Fibroblast of lung (primary cell): ENCODE results near the gene TRAPPC14. TPM values are rescaled to one million over a fixed set of nuclear protein-coding genes. Genes with fewer than 3 reads are reported as not detected.

Source experiments
- DNase-seq, 2 donors: peaks; one replicate each; pipeline versions ENCODE4 v3.0.0 to v3.0.0-alpha.2; 2010; ENCODE audit warnings: low read depth in 2 of 2
- H2AFZ ChIP-seq: 2 replicates; pipeline ENCODE4 v1.5.1; 2012; ENCODE audit warnings: low read length, control low read depth, inconsistent platforms
- H3K27ac ChIP-seq: 2 replicates; pipeline ENCODE4 v1.5.1; 2011; ENCODE audit warnings: low read length, control low read depth; ENCODE audit not compliant: insufficient read depth
- H3K27me3 ChIP-seq: 2 replicates; pipeline ENCODE4 v1.5.1; 2011; ENCODE audit warnings: mild to moderate bottlenecking, low read length; ENCODE audit not compliant: control insufficient read depth, insufficient read depth
- H3K36me3 ChIP-seq: 2 replicates; pipeline ENCODE4 v1.5.1; 2011; ENCODE audit warnings: low read length; ENCODE audit not compliant: control insufficient read depth, insufficient read depth
- H3K4me1 ChIP-seq: 2 replicates; pipeline ENCODE4 v1.5.1; 2011; ENCODE audit warnings: low read length; ENCODE audit not compliant: control insufficient read depth, insufficient read depth; ENCODE audit errors: extremely low read depth
- H3K4me2 ChIP-seq: 2 replicates; pipeline ENCODE4 v1.5.1; 2011; ENCODE audit warnings: low read length, control low read depth; ENCODE audit not compliant: insufficient read depth; ENCODE audit errors: extremely low read depth
- H3K4me3 ChIP-seq, 4 experiments: fragments of 200-600 bp in 1 of 4; sonication (generic) in 1 of 4; replicated peaks in 1 of 4; 2 replicates each; pipeline ENCODE4 v1.5.1; 2011 to 2016; ENCODE audit warnings: low read length in 4 of 4, low read depth in 3 of 4, mild to moderate bottlenecking in 3 of 4, control low read depth in 2 of 4, inconsistent platforms in 1 of 4, mixed read lengths in 1 of 4; ENCODE audit not compliant: insufficient read depth in 1 of 4; ENCODE audit errors: control extremely low read depth in 1 of 4
- H3K79me2 ChIP-seq: 2 replicates; pipeline ENCODE4 v1.5.1; 2012; ENCODE audit warnings: mild to moderate bottlenecking, low read length, inconsistent platforms; ENCODE audit not compliant: control insufficient read depth, insufficient read depth
- H3K9ac ChIP-seq: 2 replicates; pipeline ENCODE4 v1.5.1; 2011; ENCODE audit warnings: mild to moderate bottlenecking, low read length, control low read depth; ENCODE audit not compliant: insufficient read depth
- H3K9me3 ChIP-seq: 2 replicates; pipeline ENCODE4 v1.5.1; 2012; ENCODE audit warnings: low read depth, low read length; ENCODE audit not compliant: control insufficient read depth, insufficient read depth
- H4K20me1 ChIP-seq: 2 replicates; pipeline ENCODE4 v1.5.1; 2011; ENCODE audit warnings: low read length; ENCODE audit not compliant: control insufficient read depth, insufficient read depth; ENCODE audit errors: extremely low read depth
- EZH2 ChIP-seq: IDR thresholded peaks from 2 replicates; pipeline ENCODE4 v1.5.1; 2012; ENCODE audit warnings: low read length, control low read depth, mild to moderate bottlenecking; ENCODE audit errors: missing control alignments
- polyA plus RNA-seq, 2 donors: library from polyadenylated mRNA; depleted of rRNA in 1 of 2; stranded (reverse) in 1 of 2; unstranded in 1 of 2; fragments of >200 nt; gene quantifications; 2 replicates each; pipeline ENCODE4 v1.2.1, GENCODE V29; 2011 to 2012; ENCODE audit warnings: missing spikeins in 1 of 2
- total RNA-seq: library from RNA; depleted of rRNA; stranded (reverse); fragments of >200 nt; gene quantifications from 2 replicates; pipeline ENCODE4 v1.2.1, GENCODE V29; 2014
- TF ChIP-seq, protein P1 (sequence below), 2 donors: IDR thresholded peaks in 1 of 2; conservative IDR thresholded peaks in 1 of 2; 1 replicate in 1 of 2; 2 replicates in 1 of 2; pipeline ENCODE4 v1.5.1; 2011 to 2012; ENCODE audit warnings: low read length in 2 of 2, control low read depth in 1 of 2, inconsistent platforms in 1 of 2, low read depth in 1 of 2, mild to moderate bottlenecking in 1 of 2

Gene TRAPPC14
- total and polyA plus RNA-seq, 2 donors (not counting 1 experiment from before 2014, with no cell fraction given), result 1.9 to 5.9 TPM

GRCh38 chr7:100126239-100126930 lies 32.1 kb downstream of the TRAPPC14 start:
- Histone ChIP-seq H3K4me3 (peak overlapping the region; percentile 71 to 95 (median 89)), H3K9me3 (no peaks in the 10 kb centered on the region), H3K4me2 (peak overlapping the region; percentile 90), H3K9ac (peak overlapping the region; percentile 92), H3K79me2 (peaks cover 3% of the 10 kb centered on the region), H3K4me1 (peaks cover 3% of the 10 kb centered on the region), H4K20me1 (no peaks in the 10 kb centered on the region), H3K27ac (peak overlapping the region; percentile 95), H3K27me3 (no peaks in the 10 kb centered on the region), H2AFZ (peak overlapping the region; percentile 96), H3K36me3 (peaks cover 3% of the 10 kb centered on the region)
- no peak for TF ChIP-seq EZH2
- TF ChIP-seq, protein P1, sequence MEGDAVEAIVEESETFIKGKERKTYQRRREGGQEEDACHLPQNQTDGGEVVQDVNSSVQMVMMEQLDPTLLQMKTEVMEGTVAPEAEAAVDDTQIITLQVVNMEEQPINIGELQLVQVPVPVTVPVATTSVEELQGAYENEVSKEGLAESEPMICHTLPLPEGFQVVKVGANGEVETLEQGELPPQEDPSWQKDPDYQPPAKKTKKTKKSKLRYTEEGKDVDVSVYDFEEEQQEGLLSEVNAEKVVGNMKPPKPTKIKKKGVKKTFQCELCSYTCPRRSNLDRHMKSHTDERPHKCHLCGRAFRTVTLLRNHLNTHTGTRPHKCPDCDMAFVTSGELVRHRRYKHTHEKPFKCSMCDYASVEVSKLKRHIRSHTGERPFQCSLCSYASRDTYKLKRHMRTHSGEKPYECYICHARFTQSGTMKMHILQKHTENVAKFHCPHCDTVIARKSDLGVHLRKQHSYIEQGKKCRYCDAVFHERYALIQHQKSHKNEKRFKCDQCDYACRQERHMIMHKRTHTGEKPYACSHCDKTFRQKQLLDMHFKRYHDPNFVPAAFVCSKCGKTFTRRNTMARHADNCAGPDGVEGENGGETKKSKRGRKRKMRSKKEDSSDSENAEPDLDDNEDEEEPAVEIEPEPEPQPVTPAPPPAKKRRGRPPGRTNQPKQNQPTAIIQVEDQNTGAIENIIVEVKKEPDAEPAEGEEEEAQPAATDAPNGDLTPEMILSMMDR (conservative IDR thresholded peaks at IDR 0.05 in 1 of 2, IDR thresholded peaks at IDR 0.05 in 1 of 2; ENCODE audit: low read depth in 1 of 2, low read length in 2 of 2), result no peak
- DNase-seq, result no peak

DNA sequence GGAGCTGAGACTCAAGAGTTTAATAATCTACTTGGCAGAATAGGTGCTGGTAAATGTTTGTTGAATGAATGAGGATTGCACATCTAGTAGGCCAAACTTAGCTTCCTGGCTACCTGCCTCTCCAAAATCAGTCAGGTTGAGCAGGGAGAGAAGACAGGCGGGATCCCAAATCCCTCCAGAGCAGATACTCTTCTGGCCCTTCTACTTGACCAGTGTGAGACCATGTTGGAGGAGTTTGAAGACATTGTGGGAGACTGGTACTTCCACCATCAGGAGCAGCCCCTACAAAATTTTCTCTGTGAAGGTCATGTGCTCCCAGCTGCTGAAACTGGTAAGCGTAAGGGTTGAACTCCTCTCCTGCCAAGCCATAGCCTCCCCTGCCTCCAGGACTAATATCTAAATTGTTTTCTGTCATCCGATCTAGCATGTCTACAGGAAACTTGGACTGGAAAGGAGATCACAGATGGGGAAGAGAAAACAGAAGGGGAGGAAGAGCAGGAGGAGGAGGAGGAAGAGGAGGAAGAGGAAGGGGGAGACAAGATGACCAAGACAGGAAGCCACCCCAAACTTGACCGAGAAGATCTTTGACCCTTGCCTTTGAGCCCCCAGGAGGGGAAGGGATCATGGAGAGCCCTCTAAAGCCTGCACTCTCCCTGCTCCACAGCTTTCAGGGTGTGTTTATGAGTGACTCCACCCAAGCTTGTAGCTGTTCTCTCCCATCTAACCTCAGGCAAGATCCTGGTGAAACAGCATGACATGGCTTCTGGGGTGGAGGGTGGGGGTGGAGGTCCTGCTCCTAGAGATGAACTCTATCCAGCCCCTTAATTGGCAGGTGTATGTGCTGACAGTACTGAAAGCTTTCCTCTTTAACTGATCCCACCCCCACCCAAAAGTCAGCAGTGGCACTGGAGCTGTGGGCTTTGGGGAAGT lies 34.0 kb downstream of the TRAPPC14 start:
- DNase-seq, result no peak
- Histone ChIP-seq H3K27me3 (no peaks in the 10 kb centered on the region), H3K9me3 (no peaks in the 10 kb centered on the region), H3K36me3 (peaks cover 3% of the 10 kb centered on the region), H4K20me1 (no peaks in the 10 kb centered on the region), H2AFZ (no peak overlapping the region), H3K9ac (no peak overlapping the region), H3K4me3 (no peak overlapping the region), H3K4me1 (peaks cover 6% of the 10 kb centered on the region), H3K4me2 (no peak overlapping the region), H3K79me2 (peaks cover 7% of the 10 kb centered on the region), H3K27ac (no peak overlapping the region)
- TF ChIP-seq EZH2, result no peak
- TF ChIP-seq, protein P1 (conservative IDR thresholded peaks at IDR 0.05 in 1 of 2, IDR thresholded peaks at IDR 0.05 in 1 of 2; ENCODE audit: low read depth in 1 of 2, low read length in 2 of 2), result no peak

DNA sequence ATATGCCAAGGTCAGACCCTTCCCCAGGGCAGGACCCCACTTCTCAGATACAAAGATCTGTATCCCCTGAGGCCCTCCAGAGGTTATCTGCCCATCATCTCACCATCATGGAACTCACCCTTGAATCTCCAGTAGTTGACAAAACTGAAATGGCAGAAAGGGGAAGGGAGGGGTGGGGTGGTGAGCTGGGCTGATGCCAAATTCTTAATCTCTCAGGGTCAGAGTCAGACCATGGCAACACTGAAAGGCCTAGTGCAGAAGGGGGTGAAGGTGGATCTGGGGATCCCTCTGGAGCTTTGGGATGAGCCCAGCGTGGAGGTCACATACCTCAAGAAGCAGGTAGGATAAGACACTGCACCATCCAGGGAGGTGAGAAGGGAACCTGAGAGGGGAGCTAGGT lies 36.0 kb downstream of the TRAPPC14 start:
- no peaks in the 10 kb centered on the region for H3K27me3 ChIP-seq
- no peak for DNase-seq
- no peak overlapping the region for H3K9ac ChIP-seq
- H4K20me1 ChIP-seq, result no peaks in the 10 kb centered on the region
- H3K4me1 ChIP-seq, result peaks cover 3% of the 10 kb centered on the region
- H3K4me2 ChIP-seq, result no peak overlapping the region
- peaks cover 3% of the 10 kb centered on the region for H3K36me3 ChIP-seq
- H3K27ac ChIP-seq, result no peak overlapping the region
- H3K4me3 ChIP-seq, result no peak overlapping the region
- H3K9me3 ChIP-seq, result no peaks in the 10 kb centered on the region
- TF ChIP-seq EZH2, result no peak
- H2AFZ ChIP-seq, result no peak overlapping the region
- peaks cover 16% of the 10 kb centered on the region for H3K79me2 ChIP-seq
